Measurements from ENCODE around the gene NRP2. TPM values are rescaled to one million over a fixed set of nuclear protein-coding genes. Genes with fewer than 3 reads are reported as not detected.

Gene NRP2
- total and polyA plus RNA-seq, 2 of the 13 experiments (the other 11 are each of a cell fraction or from before 2014, with no cell fraction given): 0.65 to 1.4 TPM

- peak; percentile 35; the same call in 1 of the 2 replicates for TF ChIP-seq HNF1B (CRISPR knock-in tag; IDR thresholded peaks at IDR 0.05)
- no peak for TF ChIP-seq RFX5 (IDR thresholded peaks at IDR 0.05; ENCODE audit: low read depth, low read length)
- TF ChIP-seq SAP130 (CRISPR knock-in tag; IDR thresholded peaks at IDR 0.05; ENCODE audit: low read depth): 0 out of 2 replicates have a peak, but pooled peaks have one; percentile 10
- TF ChIP-seq PITX1 (CRISPR knock-in tag; IDR thresholded peaks at IDR 0.05): peak; percentile 49; the same call in 1 of the 2 replicates
- 0 out of 2 replicates have a peak, but pooled peaks have one; percentile 5 for TF ChIP-seq FOSL2 (CRISPR knock-in tag; IDR thresholded peaks at IDR 0.05)
- no peak for TF ChIP-seq SMAD3 (CRISPR knock-in tag; IDR thresholded peaks at IDR 0.05)
Measured at GRCh38 chr2:205731583-205731981, 49.3 kb downstream of the NRP2 start (continued).

- WGBS (ENCODE audit: low lambda C conversion rate): 86% methylated on average over 9 of the region's 9 CpGs
- DNase-seq (ENCODE audit: low spot score) (no peak), FAIRE-seq (no peak), ATAC-seq (no peak)
- Histone ChIP-seq H3K27ac (ENCODE audit: extremely low read length, insufficient read depth, low read length) (no peak overlapping the region), H2AFZ (ENCODE audit: low read length) (no peak overlapping the region), H3K4me3 (replicated peaks in 1 of 3; ENCODE audit: insufficient read depth in 1 of 3, low read depth in 2 of 3, low read length in 3 of 3) (no peak overlapping the region), H3K27me3 (ENCODE audit: control insufficient read depth in 1 of 2, insufficient read depth in 2 of 2, low read length in 2 of 2) (no peaks in the 10 kb centered on the region), H4K20me1 (ENCODE audit: insufficient read depth, low read length) (no peaks in the 10 kb centered on the region), H3K79me2 (ENCODE audit: insufficient read depth, low read length) (no peaks in the 10 kb centered on the region), H3K9me3 (ENCODE audit: low read length) (no peaks in the 10 kb centered on the region), H3K4me2 (ENCODE audit: low read depth, low read length) (no peak overlapping the region), H3K9ac (ENCODE audit: insufficient read depth, low read depth, low read length) (no peak overlapping the region), H3K36me3 (replicated peaks in 1 of 2; ENCODE audit: control insufficient read depth in 1 of 2, insufficient read depth in 2 of 2, low read length in 2 of 2) (no peaks in the 10 kb centered on the region), H3K4me1 (ENCODE audit: insufficient read depth, low read length) (peaks cover 29% of the 10 kb centered on the region)
- in situ Hi-C loops (cut with HindIII; ENCODE audit: extremely low pct_ligation_motif_present, low pct_unique_long_range_greater_than_20kb): no loop called here
- BruUV-seq (replicated peaks): no TSS peak
- CTCF ChIA-PET (ENCODE audit: low intra/inter-chr PET ratio, low total read pairs): no interaction called here
- TF ChIP-seq ELF3 (CRISPR knock-in tag; IDR thresholded peaks at IDR 0.05): no peak
- TF ChIP-seq RAD21 (CRISPR knock-in tag; IDR thresholded peaks at IDR 0.05): no peak
- no peak for TF ChIP-seq HDAC6 (IDR thresholded peaks at IDR 0.05; ENCODE audit: low read depth, low read length)
- POLR2A ChIA-PET: interaction anchor here (1.1 kb wide), 1 partner anchor 14 kb away, joined by 4 read pairs; no protein-coding TSS in a partner anchor
- intact Hi-C loops (cut with micrococcal nuclease; ENCODE audit: unreplicated experiment): no loop called here
Measured at GRCh38 chr2:205732314-205732713, 50.0 kb downstream of the NRP2 start.
